GM10248 (cell line): Measurements from ENCODE around the gene DSC3.

ENCODE experiments used
- CTCF ChIA-PET: fragments of 300-600 bp; sonication (Branson Sonifier 250); formaldehyde crosslinking; extraction: SDS; loops from one replicate; lab custom pipeline; 2021; ENCODE audit warnings: antibody characterized with exemption; lab: Yijun Ruan, JAX
- POLR2A ChIA-PET: fragments of 350-650 bp; sonication (Branson Sonifier 250); formaldehyde crosslinking; extraction: SDS; loops from one replicate; lab custom pipeline; 2020; ENCODE audit warnings: antibody characterized with exemption; lab: Yijun Ruan, JAX
- DNase-seq: peaks from one replicate; pipeline ENCODE4 v3.0.0; 2012; ENCODE audit errors: extremely low spot score
- TF ChIP-seq, protein P1 (sequence below): IDR thresholded peaks from 2 replicates; pipeline ENCODE4 v1.5.1; 2012; ENCODE audit warnings: mild to moderate bottlenecking, low read depth; ENCODE audit errors: extremely low read depth, missing control alignments, control extremely low read depth

Gene DSC3

GRCh38 chr18:30957066-30957465 lies 85.5 kb downstream of the DSC3 start:
- CTCF ChIA-PET = interaction anchor here (2.2 kb wide), 1 partner anchor 11 kb away, joined by 6 read pairs; no protein-coding TSS in a partner anchor
- POLR2A ChIA-PET = no interaction called here
- no peak for DNase-seq
- TF ChIP-seq, protein P1, sequence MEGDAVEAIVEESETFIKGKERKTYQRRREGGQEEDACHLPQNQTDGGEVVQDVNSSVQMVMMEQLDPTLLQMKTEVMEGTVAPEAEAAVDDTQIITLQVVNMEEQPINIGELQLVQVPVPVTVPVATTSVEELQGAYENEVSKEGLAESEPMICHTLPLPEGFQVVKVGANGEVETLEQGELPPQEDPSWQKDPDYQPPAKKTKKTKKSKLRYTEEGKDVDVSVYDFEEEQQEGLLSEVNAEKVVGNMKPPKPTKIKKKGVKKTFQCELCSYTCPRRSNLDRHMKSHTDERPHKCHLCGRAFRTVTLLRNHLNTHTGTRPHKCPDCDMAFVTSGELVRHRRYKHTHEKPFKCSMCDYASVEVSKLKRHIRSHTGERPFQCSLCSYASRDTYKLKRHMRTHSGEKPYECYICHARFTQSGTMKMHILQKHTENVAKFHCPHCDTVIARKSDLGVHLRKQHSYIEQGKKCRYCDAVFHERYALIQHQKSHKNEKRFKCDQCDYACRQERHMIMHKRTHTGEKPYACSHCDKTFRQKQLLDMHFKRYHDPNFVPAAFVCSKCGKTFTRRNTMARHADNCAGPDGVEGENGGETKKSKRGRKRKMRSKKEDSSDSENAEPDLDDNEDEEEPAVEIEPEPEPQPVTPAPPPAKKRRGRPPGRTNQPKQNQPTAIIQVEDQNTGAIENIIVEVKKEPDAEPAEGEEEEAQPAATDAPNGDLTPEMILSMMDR = no peak

DNA sequence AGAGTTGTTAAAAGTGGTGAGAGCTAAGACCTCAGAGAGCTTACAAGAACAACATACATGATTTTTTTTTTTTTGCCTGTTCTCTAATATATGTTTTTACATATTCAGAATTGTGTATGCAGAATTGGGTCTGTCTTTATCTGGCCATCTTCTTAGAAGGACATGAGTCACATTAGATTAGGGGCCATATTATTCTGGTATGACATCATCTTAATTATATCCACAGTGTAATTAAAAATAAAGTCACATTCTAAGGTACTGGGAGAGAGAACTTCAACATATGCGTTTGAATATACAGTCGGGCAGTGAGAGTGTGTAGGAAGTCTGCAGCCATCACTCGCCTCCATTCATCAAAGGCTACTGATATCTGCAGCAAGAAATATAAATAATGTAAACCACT lies 88.3 kb downstream of the DSC3 start:
- POLR2A ChIA-PET = no interaction called here
- TF ChIP-seq, protein P1 = no peak
- no peak for DNase-seq
- CTCF ChIA-PET = interaction anchor here (1.2 kb wide), 1 partner anchor 16 kb away, joined by 3 read pairs; no protein-coding TSS in a partner anchor

GRCh38 chr18:30945761-30946160 lies 96.8 kb downstream of the DSC3 start:
- POLR2A ChIA-PET = no interaction called here
- TF ChIP-seq, protein P1 = no peak
- DNase-seq = no peak
- CTCF ChIA-PET = interaction anchor here (1.4 kb wide), 1 partner anchor 10 kb away, joined by 4 read pairs; no protein-coding TSS in a partner anchor

- DNase-seq = no peak
- CTCF ChIA-PET = no interaction called here
- TF ChIP-seq, protein P1 = no peak
- POLR2A ChIA-PET = no interaction called here
Measured at GRCh38 chr18:30944773-30945417, 97.6 kb downstream of the DSC3 start.

GRCh38 chr18:30940952-30941539 lies 101.5 kb downstream of the DSC3 start:
- TF ChIP-seq, protein P1 = no peak
- ChIA-PET POLR2A (no interaction called here), CTCF (interaction anchor here (1.4 kb wide), 1 partner anchor 9 kb away, joined by 3 read pairs; no protein-coding TSS in a partner anchor)
- DNase-seq = no peak
